HepG2 (cell line): ENCODE data around the gene LARP1. TPM values are rescaled to one million over a fixed set of nuclear protein-coding genes. Genes with fewer than 3 reads are reported as not detected.
A peak's percentile ranks its signal among the peaks of the same experiment; 100 is the strongest.

Source experiments
- ARNT ChIP-seq: fragments of 450-650 bp; IDR thresholded peaks from 2 replicates; pipeline ENCODE4 v1.6.1; 2017
- CC2D1A ChIP-seq: sonication (generic); formaldehyde crosslinking; IDR thresholded peaks from 2 replicates; pipeline ENCODE4 v1.8.1; 2023; ENCODE audit warnings: mild to moderate bottlenecking, missing genetic modification reagents
- ELF3 ChIP-seq: IDR thresholded peaks from 2 replicates; pipeline ENCODE4 v1.6.1; 2016; ENCODE audit warnings: missing genetic modification reagents, missing compliant biosample characterization
- GRHL1 ChIP-seq: sonication (generic); formaldehyde crosslinking; conservative IDR thresholded peaks from 2 replicates; pipeline ENCODE4 v1.8.0; 2022; ENCODE audit warnings: missing genetic modification reagents
- MIXL1 ChIP-seq: IDR thresholded peaks from 2 replicates; pipeline ENCODE4 v1.6.1; 2016
- NFYC ChIP-seq: IDR thresholded peaks from 2 replicates; pipeline ENCODE4 v1.6.1; 2016; ENCODE audit warnings: missing genetic modification reagents, missing compliant biosample characterization
- PBX3 ChIP-seq: sonication (generic); formaldehyde crosslinking; IDR thresholded peaks from 2 replicates; pipeline ENCODE4 v1.8.1; 2023; ENCODE audit warnings: missing genetic modification reagents, inconsistent platforms, borderline replicate concordance
- PLSCR1 ChIP-seq: sonication (generic); formaldehyde crosslinking; IDR thresholded peaks from 2 replicates; pipeline ENCODE4 v1.5.0; 2020; ENCODE audit warnings: missing genetic modification reagents, mild to moderate bottlenecking, borderline replicate concordance
- PRMT3 ChIP-seq: sonication (generic); formaldehyde crosslinking; IDR thresholded peaks from 2 replicates; pipeline ENCODE4 v1.8.1; 2022; ENCODE audit warnings: low read depth, mild to moderate bottlenecking, moderate library complexity, missing genetic modification reagents, borderline replicate concordance
- RARA ChIP-seq: IDR thresholded peaks from 2 replicates; pipeline ENCODE4 v1.6.1; 2016; ENCODE audit warnings: missing genetic modification reagents, missing compliant biosample characterization
- RXRA ChIP-seq: sonication (generic); formaldehyde crosslinking; IDR thresholded peaks from 2 replicates; pipeline ENCODE4 v1.5.1; 2020; ENCODE audit warnings: missing genetic modification reagents
- SIN3B ChIP-seq: fragments of 150-350 bp; IDR thresholded peaks from 2 replicates; pipeline ENCODE4 v1.6.1; 2014; ENCODE audit warnings: low read length
- SMYD3 ChIP-seq: sonication (generic); formaldehyde crosslinking; IDR thresholded peaks from 2 replicates; pipeline ENCODE4 v1.8.1; 2023; ENCODE audit warnings: mild to moderate bottlenecking, missing genetic modification reagents
- SRF ChIP-seq: IDR thresholded peaks from 2 replicates; pipeline ENCODE4 v1.6.1; 2011; ENCODE audit warnings: mild to moderate bottlenecking, low read depth, low read length, moderate library complexity
- SYNCRIP ChIP-seq: fragments of 200-400 bp; formaldehyde crosslinking; IDR thresholded peaks from 2 replicates; pipeline ENCODE4 v1.6.1; 2018; ENCODE audit warnings: mild to moderate bottlenecking, low read depth, low read length; ENCODE audit not compliant: insufficient read depth
- TFDP1 ChIP-seq: IDR thresholded peaks from 2 replicates; pipeline ENCODE4 v1.6.1; 2016; ENCODE audit warnings: missing compliant biosample characterization, missing genetic modification reagents, borderline replicate concordance
- THYN1 ChIP-seq: sonication (generic); formaldehyde crosslinking; IDR thresholded peaks from 2 replicates; pipeline ENCODE4 v1.8.1; 2023; ENCODE audit warnings: low read depth, mild to moderate bottlenecking, moderate library complexity, missing genetic modification reagents, borderline replicate concordance
- YY1 ChIP-seq: IDR thresholded peaks from 2 replicates; pipeline ENCODE4 v1.6.1; 2011; ENCODE audit warnings: low read length, low read depth, moderate library complexity, mild to moderate bottlenecking; ENCODE audit not compliant: insufficient read depth, insufficient replicate concordance
- ZFYVE20 ChIP-seq: sonication (generic); formaldehyde crosslinking; IDR thresholded peaks from 2 replicates; pipeline ENCODE4 v1.8.0; 2023; ENCODE audit warnings: low read depth, mild to moderate bottlenecking, moderate library complexity, missing genetic modification reagents, borderline replicate concordance
- ZMYM4 ChIP-seq: sonication (generic); formaldehyde crosslinking; IDR thresholded peaks from 2 replicates; pipeline ENCODE4 v1.8.1; 2023; ENCODE audit warnings: mild to moderate bottlenecking, missing genetic modification reagents
- ZNF253 ChIP-seq: sonication (generic); formaldehyde crosslinking; IDR thresholded peaks from 2 replicates; pipeline ENCODE4 v1.8.0; 2022; ENCODE audit warnings: mild to moderate bottlenecking, missing genetic modification reagents, borderline replicate concordance
- ZNF337 ChIP-seq: sonication (generic); formaldehyde crosslinking; IDR thresholded peaks from 2 replicates; pipeline ENCODE4 v1.5.1; 2020; ENCODE audit warnings: missing genetic modification reagents, low read depth, mild to moderate bottlenecking, borderline replicate concordance
- ZNF343 ChIP-seq: sonication (generic); formaldehyde crosslinking; IDR thresholded peaks from 2 replicates; pipeline ENCODE4 v1.4.0; 2020; ENCODE audit warnings: mild to moderate bottlenecking, missing genetic modification reagents
- ZNF44 ChIP-seq: sonication (generic); formaldehyde crosslinking; IDR thresholded peaks from 2 replicates; pipeline ENCODE4 v1.5.1; 2020; ENCODE audit warnings: mild to moderate bottlenecking, missing genetic modification reagents
- ZNF552 ChIP-seq: sonication (generic); formaldehyde crosslinking; IDR thresholded peaks from 2 replicates; pipeline ENCODE4 v1.9.0; 2022; ENCODE audit warnings: missing genetic modification reagents, mild to moderate bottlenecking, borderline replicate concordance
- ZNF773 ChIP-seq: sonication (generic); formaldehyde crosslinking; IDR thresholded peaks from 2 replicates; pipeline ENCODE4 v1.4.0; 2020; ENCODE audit warnings: missing genetic modification reagents, borderline replicate concordance
- polyA plus RNA-seq, 8 experiments: library from polyadenylated mRNA; depleted of rRNA in 3 of 8; stranded (reverse) in 7 of 8; unstranded in 1 of 8; fragments of >200 nt; fragmentation: Illumina TruSeq in 4 of 8; extraction: Trizol in 4 of 8; gene quantifications; 2 replicates each; pipeline versions ENCODE4 v1.2.1 to v1.2.3, GENCODE V29; 2011 to 2016; ENCODE audit warnings: low read depth in 4 of 8, missing spikeins in 1 of 8, mixed read lengths in 1 of 8; ENCODE audit not compliant: insufficient read depth in 1 of 8
- total RNA-seq, 5 experiments: library from RNA; depleted of rRNA; stranded (reverse); fragments of >200 nt; fragmentation: Illumina TruSeq; extraction: Trizol; gene quantifications; 2 replicates each; pipeline ENCODE4 v1.2.3, GENCODE V29; 2016; ENCODE audit warnings: low read depth in 1 of 5

The LARP1 gene
- total and polyA plus RNA-seq, 2 of the 13 experiments (the other 11 are each of a cell fraction or from before 2014, with no cell fraction given), result 45.2 to 61.4 TPM

GRCh38 chr5:154857530-154858296 lies 102.5 kb downstream of the LARP1 start (continued):
- peak; percentile 24; the same call in 1 of the 2 replicates for TF ChIP-seq ZMYM4
- no peak for TF ChIP-seq SYNCRIP
- no peak for TF ChIP-seq THYN1 (CRISPR knock-in tag)
- no peak for TF ChIP-seq ZNF253 (CRISPR knock-in tag)
- no peak for TF ChIP-seq ARNT
- no peak for TF ChIP-seq PLSCR1 (CRISPR knock-in tag)
- TF ChIP-seq ELF3 (CRISPR knock-in tag), result 0 out of 2 replicates have a peak, but pooled peaks have one; percentile 11
- no peak for TF ChIP-seq GRHL1
- no peak for TF ChIP-seq CC2D1A (CRISPR knock-in tag)
- TF ChIP-seq SMYD3 (CRISPR knock-in tag), result no peak
- no peak for TF ChIP-seq NFYC (CRISPR knock-in tag)
- peak; percentile 32; the same call in 1 of the 2 replicates for TF ChIP-seq RXRA (CRISPR knock-in tag)
- TF ChIP-seq PRMT3 (CRISPR knock-in tag), result no peak; the same call in 1 of the 2 replicates
- no peak for TF ChIP-seq ZNF773 (CRISPR knock-in tag)
- TF ChIP-seq ZFYVE20 (CRISPR knock-in tag), result no peak
- no peak for TF ChIP-seq SIN3B
- TF ChIP-seq ZNF44, result no peak
- TF ChIP-seq MIXL1 (CRISPR knock-in tag), result no peak
- TF ChIP-seq ZNF343, result peak; percentile 23
- TF ChIP-seq ZNF337 (CRISPR knock-in tag), result 0 out of 2 replicates have a peak, but pooled peaks have one; percentile 37
- TF ChIP-seq SRF, result no peak
- no peak for TF ChIP-seq RARA (CRISPR knock-in tag)
- peak; percentile 79; the same call in 1 of the 2 replicates for TF ChIP-seq ZNF552 (CRISPR knock-in tag)
- no peak for TF ChIP-seq PBX3 (CRISPR knock-in tag)
- peak; percentile 39 for TF ChIP-seq YY1
- peak; percentile 51; the same call in 1 of the 2 replicates for TF ChIP-seq TFDP1
